ENCODE data around the gene CLDN2.

Gene CLDN2

DNA sequence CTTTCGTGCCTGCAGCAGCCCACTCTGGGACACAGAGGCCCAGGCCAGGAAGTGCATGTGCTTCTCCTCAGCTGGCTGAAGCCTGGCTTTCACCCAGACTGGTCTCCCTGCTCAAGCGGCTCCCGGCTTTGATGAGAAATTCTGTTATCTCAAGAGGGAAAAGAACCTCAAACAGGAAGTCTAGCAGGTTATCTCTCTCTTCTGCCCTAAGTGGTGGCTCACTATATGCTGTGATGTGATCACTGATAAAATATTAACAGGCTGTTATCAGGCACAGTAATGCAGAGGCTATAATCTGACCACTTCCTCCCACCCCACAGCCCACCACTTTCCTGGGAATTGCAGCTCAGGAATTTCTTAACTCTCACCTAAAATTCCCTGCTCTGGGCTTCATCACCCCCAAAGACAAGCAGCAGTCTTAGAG is 13.3 kb downstream of the CLDN2 start:
- Histone ChIP-seq H3K4me2 (ENCODE audit: low read length) (no peak overlapping the region), H2AFZ (ENCODE audit: low read length) (no peak overlapping the region)

DNA sequence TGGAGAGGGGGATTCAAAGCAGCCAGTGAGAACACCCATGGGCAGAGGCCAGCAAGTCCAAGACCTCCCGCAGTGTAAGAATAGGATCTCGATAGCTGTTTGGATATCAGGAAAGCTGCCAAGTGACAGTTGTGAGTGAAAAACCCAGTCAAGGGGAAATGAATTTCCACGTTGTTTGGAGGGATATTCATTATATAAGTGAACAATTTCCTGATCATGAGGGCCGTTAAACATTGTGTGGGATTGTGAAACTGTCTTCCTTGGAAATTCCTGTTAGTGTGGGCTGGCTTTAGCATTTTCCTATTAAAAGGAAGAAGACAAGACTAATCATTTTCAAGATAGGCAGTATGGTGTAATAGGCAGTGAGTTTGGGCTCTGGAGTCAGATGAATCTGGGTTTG is 15.0 kb downstream of the CLDN2 start:
- Histone ChIP-seq H3K4me3 (ENCODE audit: low read depth, low read length, poor library complexity, severe bottlenecking) (no peak overlapping the region), H2AFZ (ENCODE audit: low read length) (no peak overlapping the region), H4K20me1 (ENCODE audit: insufficient read depth, low read length) (no peaks in the 10 kb centered on the region), H3K9ac (ENCODE audit: low read length) (no peak overlapping the region), H3K4me1 (ENCODE audit: insufficient read depth, low read length, severe bottlenecking) (no peaks in the 10 kb centered on the region), H3K4me2 (ENCODE audit: low read length) (no peak overlapping the region), H3K79me2 (ENCODE audit: insufficient read depth, low read length) (no peaks in the 10 kb centered on the region), H3F3A (ENCODE audit: insufficient read depth, low read length) (no peaks in the 10 kb centered on the region), H3K9me3 (ENCODE audit: low read length) (no peaks in the 10 kb centered on the region), H3K27me3 (ENCODE audit: insufficient read depth, low read length) (no peaks in the 10 kb centered on the region), H3K9me2 (ENCODE audit: low read depth, low read length) (no peaks in the 10 kb centered on the region), H3K36me3 (ENCODE audit: insufficient read depth, low read length) (no peaks in the 10 kb centered on the region), H3K27ac (ENCODE audit: low read depth, low read length, poor library complexity, severe bottlenecking) (no peak overlapping the region)
- no peak for TF ChIP-seq EZH2 (IDR thresholded peaks at IDR 0.05; ENCODE audit: borderline replicate concordance, low read length)

More for the DNA sequence above, 13.3 kb downstream of the CLDN2 start:
- no peak overlapping the region for H3K9ac ChIP-seq (ENCODE audit: low read length)
- no peak overlapping the region for H3K4me3 ChIP-seq (ENCODE audit: low read depth, low read length, poor library complexity, severe bottlenecking)
- H3F3A ChIP-seq (ENCODE audit: insufficient read depth, low read length): no peaks in the 10 kb centered on the region
- no peaks in the 10 kb centered on the region for H3K79me2 ChIP-seq (ENCODE audit: insufficient read depth, low read length)
- no peak overlapping the region for H3K27ac ChIP-seq (ENCODE audit: low read depth, low read length, poor library complexity, severe bottlenecking)
- H3K9me2 ChIP-seq (ENCODE audit: low read depth, low read length): no peaks in the 10 kb centered on the region
- no peaks in the 10 kb centered on the region for H3K9me3 ChIP-seq (ENCODE audit: low read length)
- H3K4me1 ChIP-seq (ENCODE audit: insufficient read depth, low read length, severe bottlenecking): no peaks in the 10 kb centered on the region
- no peaks in the 10 kb centered on the region for H4K20me1 ChIP-seq (ENCODE audit: insufficient read depth, low read length)
- H3K27me3 ChIP-seq (ENCODE audit: insufficient read depth, low read length): no peaks in the 10 kb centered on the region
- TF ChIP-seq, protein P1, sequence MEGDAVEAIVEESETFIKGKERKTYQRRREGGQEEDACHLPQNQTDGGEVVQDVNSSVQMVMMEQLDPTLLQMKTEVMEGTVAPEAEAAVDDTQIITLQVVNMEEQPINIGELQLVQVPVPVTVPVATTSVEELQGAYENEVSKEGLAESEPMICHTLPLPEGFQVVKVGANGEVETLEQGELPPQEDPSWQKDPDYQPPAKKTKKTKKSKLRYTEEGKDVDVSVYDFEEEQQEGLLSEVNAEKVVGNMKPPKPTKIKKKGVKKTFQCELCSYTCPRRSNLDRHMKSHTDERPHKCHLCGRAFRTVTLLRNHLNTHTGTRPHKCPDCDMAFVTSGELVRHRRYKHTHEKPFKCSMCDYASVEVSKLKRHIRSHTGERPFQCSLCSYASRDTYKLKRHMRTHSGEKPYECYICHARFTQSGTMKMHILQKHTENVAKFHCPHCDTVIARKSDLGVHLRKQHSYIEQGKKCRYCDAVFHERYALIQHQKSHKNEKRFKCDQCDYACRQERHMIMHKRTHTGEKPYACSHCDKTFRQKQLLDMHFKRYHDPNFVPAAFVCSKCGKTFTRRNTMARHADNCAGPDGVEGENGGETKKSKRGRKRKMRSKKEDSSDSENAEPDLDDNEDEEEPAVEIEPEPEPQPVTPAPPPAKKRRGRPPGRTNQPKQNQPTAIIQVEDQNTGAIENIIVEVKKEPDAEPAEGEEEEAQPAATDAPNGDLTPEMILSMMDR (IDR thresholded peaks at IDR 0.05; ENCODE audit: low read length): no peak
- no peak for TF ChIP-seq EZH2 (IDR thresholded peaks at IDR 0.05; ENCODE audit: borderline replicate concordance, low read length)
- H3K36me3 ChIP-seq (ENCODE audit: insufficient read depth, low read length): no peaks in the 10 kb centered on the region

DNA sequence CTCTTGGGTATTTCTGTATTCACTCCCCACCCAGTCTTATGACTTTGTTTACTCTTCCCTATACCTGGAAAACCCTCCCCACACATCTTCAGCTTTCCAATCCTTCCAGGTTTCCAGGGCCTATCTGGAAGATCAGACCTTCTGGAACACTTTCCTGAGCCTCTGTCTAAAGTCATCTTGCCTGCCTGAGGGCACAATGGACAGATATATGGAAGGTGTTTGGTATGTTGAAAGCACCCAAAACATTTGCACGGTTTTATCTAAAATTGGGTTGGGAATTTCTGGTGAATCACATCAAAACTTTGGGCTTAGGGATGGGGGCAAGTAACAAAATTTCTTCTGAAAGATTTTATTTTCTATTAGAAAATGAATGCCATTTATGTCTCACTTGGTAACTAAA is 16.0 kb downstream of the CLDN2 start:
- Histone ChIP-seq H2AFZ (ENCODE audit: low read length) (no peak overlapping the region), H3K27ac (ENCODE audit: low read depth, low read length, poor library complexity, severe bottlenecking) (no peak overlapping the region), H3K36me3 (ENCODE audit: insufficient read depth, low read length) (no peaks in the 10 kb centered on the region), H3K27me3 (ENCODE audit: insufficient read depth, low read length) (no peaks in the 10 kb centered on the region), H3K4me2 (ENCODE audit: low read length) (no peak overlapping the region), H4K20me1 (ENCODE audit: insufficient read depth, low read length) (no peaks in the 10 kb centered on the region), H3K9ac (ENCODE audit: low read length) (no peak overlapping the region), H3K4me3 (ENCODE audit: low read depth, low read length, poor library complexity, severe bottlenecking) (no peak overlapping the region), H3F3A (ENCODE audit: insufficient read depth, low read length) (no peaks in the 10 kb centered on the region), H3K4me1 (ENCODE audit: insufficient read depth, low read length, severe bottlenecking) (no peaks in the 10 kb centered on the region), H3K9me2 (ENCODE audit: low read depth, low read length) (no peaks in the 10 kb centered on the region), H3K79me2 (ENCODE audit: insufficient read depth, low read length) (no peaks in the 10 kb centered on the region), H3K9me3 (ENCODE audit: low read length) (no peaks in the 10 kb centered on the region)
- TF ChIP-seq, protein P1 (IDR thresholded peaks at IDR 0.05; ENCODE audit: low read length): no peak
- no peak for TF ChIP-seq EZH2 (IDR thresholded peaks at IDR 0.05; ENCODE audit: borderline replicate concordance, low read length)

DNA sequence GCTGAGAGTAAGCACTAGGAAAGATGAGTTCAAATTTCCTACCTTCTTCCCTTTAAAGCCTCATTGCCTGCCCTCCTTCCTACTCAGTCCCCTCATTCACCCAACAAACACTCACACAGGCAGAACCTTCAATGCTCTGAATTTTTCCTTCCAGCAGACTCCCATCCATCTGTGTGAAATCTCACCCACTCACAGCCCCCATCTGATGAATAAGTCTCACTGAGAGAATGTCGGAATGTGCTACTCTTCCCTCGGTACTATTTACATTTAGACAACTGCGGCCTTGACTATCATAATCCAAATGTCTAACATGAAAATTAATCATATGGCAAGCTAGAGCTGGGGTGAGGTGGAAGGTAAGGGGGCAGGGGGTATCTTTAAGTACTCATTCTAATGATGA is 19.4 kb downstream of the CLDN2 start:
- no peak for TF ChIP-seq EZH2 (IDR thresholded peaks at IDR 0.05; ENCODE audit: borderline replicate concordance, low read length)
- TF ChIP-seq, protein P1 (IDR thresholded peaks at IDR 0.05; ENCODE audit: low read length): no peak
- Histone ChIP-seq H3K4me3 (ENCODE audit: low read depth, low read length, poor library complexity, severe bottlenecking) (no peak overlapping the region), H3K27me3 (ENCODE audit: insufficient read depth, low read length) (no peaks in the 10 kb centered on the region), H3K9me3 (ENCODE audit: low read length) (no peaks in the 10 kb centered on the region), H3F3A (ENCODE audit: insufficient read depth, low read length) (no peaks in the 10 kb centered on the region), H2AFZ (ENCODE audit: low read length) (no peak overlapping the region), H3K4me1 (ENCODE audit: insufficient read depth, low read length, severe bottlenecking) (no peaks in the 10 kb centered on the region), H3K9me2 (ENCODE audit: low read depth, low read length) (no peaks in the 10 kb centered on the region), H4K20me1 (ENCODE audit: insufficient read depth, low read length) (no peaks in the 10 kb centered on the region), H3K36me3 (ENCODE audit: insufficient read depth, low read length) (no peaks in the 10 kb centered on the region), H3K27ac (ENCODE audit: low read depth, low read length, poor library complexity, severe bottlenecking) (no peak overlapping the region), H3K79me2 (ENCODE audit: insufficient read depth, low read length) (no peaks in the 10 kb centered on the region), H3K4me2 (ENCODE audit: low read length) (no peak overlapping the region), H3K9ac (ENCODE audit: low read length) (no peak overlapping the region)
